Glomerular endothelial cell (primary cell): ENCODE results near the gene UACA. TPM values are rescaled to one million over a fixed set of nuclear protein-coding genes. Genes with fewer than 3 reads are reported as not detected.
"Not testable (repeated sequence)": the region's sequence is repeated elsewhere in the genome, so short reads cannot be mapped to it uniquely, and the experiment has no call there.

Source experiments
- DNase-seq: peaks from one replicate; pipeline ENCODE4 v3.0.0-alpha.2; 2011; ENCODE audit warnings: low read depth, low spot score; ENCODE audit errors: extremely low read depth
- total RNA-seq: library from RNA; depleted of rRNA; stranded (reverse); fragments of >200 nt; gene quantifications from 2 replicates; pipeline ENCODE4 v1.2.3, GENCODE V29; 2015

UACA gene
- 118 and 247 TPM in 2 replicates for total RNA-seq

GRCh38 chr15:70763120-70763949, at the start of gene UACA:
UACA (minus strand) TSS chr15:70763558; CDS start chr15:70763407, 151 bp downstream.
- DNase-seq: no peak

- no peak for DNase-seq
These were observed 49.5 kb upstream of the UACA start for GRCh38 chr15:70812827-70813364.

- DNase-seq: no peak
These were observed 47.7 kb upstream of the UACA start for GRCh38 chr15:70810916-70811578.

GRCh38 chr15:70806992-70807712, 43.8 kb upstream of the UACA start:
- no peak for DNase-seq

GRCh38 chr15:70804388-70804787, 41.0 kb upstream of the UACA start:
- DNase-seq: not testable (repeated sequence)

GRCh38 chr15:70802629-70803028, 39.3 kb upstream of the UACA start:
- DNase-seq: no peak

- DNase-seq: no peak
These were observed 37.8 kb upstream of the UACA start for GRCh38 chr15:70801109-70801508.

GRCh38 chr15:70799667-70800450, 36.5 kb upstream of the UACA start:
- DNase-seq: no peak

GRCh38 chr15:70797464-70797863, 34.1 kb upstream of the UACA start:
- DNase-seq: no peak

GRCh38 chr15:70796516-70797310, 33.4 kb upstream of the UACA start:
- DNase-seq: no peak

- no peak for DNase-seq
These were observed 31.9 kb upstream of the UACA start for GRCh38 chr15:70795311-70795665.

- DNase-seq: no peak
These were observed 31.4 kb upstream of the UACA start for GRCh38 chr15:70794596-70795310.

- no peak for DNase-seq
These were observed 30.3 kb upstream of the UACA start for GRCh38 chr15:70793694-70794093.

GRCh38 chr15:70792171-70792573, 28.8 kb upstream of the UACA start:
- DNase-seq: no peak

GRCh38 chr15:70791259-70791658, 27.9 kb upstream of the UACA start:
- no peak for DNase-seq

- DNase-seq: no peak
These were observed 25.9 kb upstream of the UACA start for GRCh38 chr15:70789213-70789612.

GRCh38 chr15:70788114-70789049, 25.0 kb upstream of the UACA start:
- no peak for DNase-seq

- DNase-seq: no peak
These were observed 23.6 kb upstream of the UACA start for GRCh38 chr15:70786996-70787395.
